GM13977 (cell line): ENCODE data around the gene ESR1.

Experiments used
- DNase-seq: peaks from one replicate; pipeline ENCODE4 v3.0.0; 2012; ENCODE audit warnings: low spot score
- in situ Hi-C: fragments of 300-500 bp; cut with MboI; formaldehyde crosslinking; loops from one replicate; pipeline ENCODE4 v1.12.0; 2022; ENCODE audit warnings: low sequenced_read_pairs, low pct_unique_long_range_greater_than_20kb, mixed read lengths, inconsistent platforms; ENCODE audit not compliant: unreplicated experiment
- TF ChIP-seq, protein P1 (sequence below): IDR thresholded peaks from 2 replicates; pipeline ENCODE4 v1.5.1; 2012; ENCODE audit warnings: mild to moderate bottlenecking, control low read depth; ENCODE audit not compliant: insufficient read depth; ENCODE audit errors: extremely low read depth, missing control alignments

The ESR1 gene

DNA sequence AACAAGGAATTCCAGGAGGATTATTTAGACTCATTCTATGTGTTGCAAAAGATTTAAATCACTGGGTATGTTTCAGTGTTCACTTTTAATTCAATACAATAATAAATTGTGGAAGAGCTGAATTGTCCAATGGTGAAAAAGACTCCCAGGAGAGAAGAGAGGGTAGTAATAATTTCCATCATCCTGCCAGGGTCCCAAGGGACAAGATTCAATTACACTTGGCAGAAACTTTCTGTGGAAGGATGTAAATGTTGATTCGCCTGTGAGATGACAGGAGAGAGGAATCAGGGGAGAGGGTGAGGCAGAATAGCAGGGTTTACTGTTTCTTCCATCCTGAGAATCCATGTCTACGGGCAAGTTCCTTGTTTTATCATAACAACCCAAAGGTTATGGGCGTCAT, 342.7 kb downstream of the ESR1 start:
- in situ Hi-C loops: no loop called here
- TF ChIP-seq, protein P1, sequence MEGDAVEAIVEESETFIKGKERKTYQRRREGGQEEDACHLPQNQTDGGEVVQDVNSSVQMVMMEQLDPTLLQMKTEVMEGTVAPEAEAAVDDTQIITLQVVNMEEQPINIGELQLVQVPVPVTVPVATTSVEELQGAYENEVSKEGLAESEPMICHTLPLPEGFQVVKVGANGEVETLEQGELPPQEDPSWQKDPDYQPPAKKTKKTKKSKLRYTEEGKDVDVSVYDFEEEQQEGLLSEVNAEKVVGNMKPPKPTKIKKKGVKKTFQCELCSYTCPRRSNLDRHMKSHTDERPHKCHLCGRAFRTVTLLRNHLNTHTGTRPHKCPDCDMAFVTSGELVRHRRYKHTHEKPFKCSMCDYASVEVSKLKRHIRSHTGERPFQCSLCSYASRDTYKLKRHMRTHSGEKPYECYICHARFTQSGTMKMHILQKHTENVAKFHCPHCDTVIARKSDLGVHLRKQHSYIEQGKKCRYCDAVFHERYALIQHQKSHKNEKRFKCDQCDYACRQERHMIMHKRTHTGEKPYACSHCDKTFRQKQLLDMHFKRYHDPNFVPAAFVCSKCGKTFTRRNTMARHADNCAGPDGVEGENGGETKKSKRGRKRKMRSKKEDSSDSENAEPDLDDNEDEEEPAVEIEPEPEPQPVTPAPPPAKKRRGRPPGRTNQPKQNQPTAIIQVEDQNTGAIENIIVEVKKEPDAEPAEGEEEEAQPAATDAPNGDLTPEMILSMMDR: no peak
- DNase-seq: no peak

DNA sequence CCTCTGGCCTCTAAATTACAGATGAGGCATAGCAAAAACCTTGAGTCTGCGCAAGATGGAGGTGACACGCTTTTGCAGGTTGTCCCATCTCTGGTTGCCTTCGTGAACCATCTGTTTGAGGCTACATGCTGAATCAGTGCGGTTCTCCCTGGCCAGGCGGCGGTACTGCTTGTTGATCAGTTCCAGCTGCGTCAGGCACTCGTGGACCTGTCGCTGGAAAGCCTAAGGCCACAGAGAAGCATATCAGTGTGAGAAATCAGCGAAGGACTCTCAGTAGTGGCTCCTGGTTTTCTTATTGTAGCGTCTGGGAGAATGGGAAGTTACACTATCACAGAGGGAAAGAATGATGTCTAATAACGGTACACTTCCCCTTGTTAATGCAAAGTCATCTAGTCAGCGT, 344.4 kb downstream of the ESR1 start:
- no peak for DNase-seq
- TF ChIP-seq, protein P1: no peak
- in situ Hi-C loops: no loop called here

DNA sequence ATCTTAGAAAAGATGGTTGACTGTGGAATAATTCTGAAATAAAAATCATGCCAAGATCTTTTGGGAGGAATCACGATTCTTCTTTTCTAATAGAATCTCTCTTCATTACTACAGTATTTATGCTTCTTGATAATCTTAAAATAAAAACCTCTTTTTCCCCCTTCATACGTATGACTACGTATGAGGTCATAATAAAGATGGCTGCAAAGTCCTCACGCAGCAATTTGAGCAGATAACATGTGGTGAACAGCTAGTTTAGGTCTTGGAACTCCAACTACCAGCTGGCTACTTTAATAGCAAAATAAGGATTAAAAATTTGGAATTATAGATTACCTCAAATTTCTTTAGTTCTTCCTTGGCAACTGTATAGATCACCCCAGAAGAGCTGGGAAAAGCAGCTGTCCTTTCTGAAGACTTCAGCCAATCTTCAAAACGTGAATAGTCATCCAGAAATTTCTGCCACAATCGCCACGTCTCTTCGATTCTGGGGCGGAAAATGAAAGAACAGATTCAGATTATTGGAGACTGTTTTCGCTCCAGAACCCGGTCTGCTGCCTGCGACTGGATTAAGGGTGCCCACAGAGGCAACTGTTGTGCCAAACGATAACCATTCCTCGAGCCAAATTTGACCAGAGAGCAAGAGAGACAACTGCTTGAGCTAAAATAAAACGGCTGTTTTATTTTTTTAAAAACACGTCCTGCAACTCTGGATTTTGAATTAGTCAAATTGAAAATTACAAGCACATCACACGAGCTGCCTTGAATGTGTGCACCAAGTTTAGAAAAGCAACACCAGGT, 347.3 kb downstream of the ESR1 start:
- in situ Hi-C loops: no loop called here
- no peak for DNase-seq

DNA sequence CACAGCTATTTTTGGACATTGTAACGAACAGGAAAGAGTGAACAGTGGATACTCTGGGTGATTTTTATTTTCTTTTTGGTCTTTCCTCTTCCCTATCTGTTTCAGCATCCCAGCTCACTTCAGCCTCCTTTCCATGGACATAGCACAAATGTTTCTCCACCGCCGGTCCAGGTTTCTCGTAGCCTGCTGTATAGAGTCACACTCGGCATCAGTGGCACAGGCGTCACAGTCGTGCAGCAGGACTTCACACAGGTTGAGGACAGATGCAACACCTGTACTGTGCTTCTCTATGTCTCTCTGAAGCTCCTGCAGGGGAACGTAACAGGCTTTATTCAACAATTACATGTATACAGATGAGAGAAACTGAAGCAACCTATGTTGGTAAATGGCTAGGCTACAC, 348.3 kb downstream of the ESR1 start:
- in situ Hi-C loops: no loop called here
- DNase-seq: no peak
- TF ChIP-seq, protein P1: no peak

More for the DNA sequence above, 347.3 kb downstream of the ESR1 start:
- TF ChIP-seq, protein P1: no peak

DNA sequence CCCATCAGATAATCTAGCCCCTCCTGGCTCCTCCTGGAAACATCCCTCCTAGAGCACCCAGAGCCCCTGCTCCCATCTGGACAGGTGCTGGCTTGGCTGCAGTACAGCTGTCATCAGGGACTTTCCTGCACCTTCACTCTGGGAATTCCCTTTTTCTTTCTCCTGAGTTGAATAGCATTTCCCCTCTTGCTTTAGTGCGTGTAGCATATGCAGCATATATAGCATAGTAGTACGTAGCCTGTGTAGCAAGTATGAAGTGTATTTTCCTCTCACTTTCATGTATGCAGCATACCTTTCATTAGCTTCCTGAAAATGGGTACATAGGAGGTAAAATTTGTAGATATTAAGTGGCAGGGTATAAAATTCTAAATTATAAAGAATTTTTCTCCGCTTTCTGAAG, 352.9 kb downstream of the ESR1 start:
- TF ChIP-seq, protein P1: no peak
- in situ Hi-C loops: no loop called here
- peak; percentile 60 for DNase-seq

DNA sequence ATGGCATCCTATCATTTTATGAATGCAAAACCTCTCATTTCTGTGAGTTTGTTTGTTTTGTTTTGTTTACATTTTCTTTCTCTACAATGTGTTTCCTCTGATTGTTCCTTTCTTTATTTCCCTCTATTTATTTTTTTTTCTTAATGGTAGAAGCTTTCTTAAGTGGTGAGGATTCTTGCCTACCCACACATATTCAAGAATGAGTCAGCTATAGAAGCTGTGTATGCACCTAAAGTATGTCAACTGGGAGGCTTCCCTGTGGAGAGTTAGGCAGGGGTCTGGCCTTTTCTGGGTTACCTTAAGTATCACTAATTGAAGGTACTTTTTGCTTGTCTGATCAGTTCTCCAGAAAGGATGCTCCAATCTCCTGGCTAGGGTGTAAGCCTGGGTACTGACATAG, 354.0 kb downstream of the ESR1 start:
- in situ Hi-C loops: no loop called here
- TF ChIP-seq, protein P1: no peak
- DNase-seq: no peak
